GM12891 (cell line): ENCODE data around the gene POLD3.

Experiments used
- PAX5 ChIP-seq: IDR thresholded peaks from 2 replicates; pipeline ENCODE4 v1.6.1; 2011; ENCODE audit warnings: low read length, moderate library complexity, mild to moderate bottlenecking; ENCODE audit not compliant: insufficient read depth, severe bottlenecking
- POLR2A ChIP-seq: IDR thresholded peaks from 2 replicates; pipeline ENCODE4 v1.6.1; 2011; ENCODE audit warnings: low read depth, low read length, control low read depth
- POLR2AphosphoS5 ChIP-seq: IDR thresholded peaks from 2 replicates; pipeline ENCODE4 v1.6.1; 2011; ENCODE audit warnings: low read depth, low read length, control low read depth
- POU2F2 ChIP-seq: IDR thresholded peaks from 2 replicates; pipeline ENCODE4 v1.6.1; 2011; ENCODE audit warnings: low read depth, mild to moderate bottlenecking, control low read depth, low read length, moderate library complexity
- SPI1 ChIP-seq: IDR thresholded peaks from 2 replicates; pipeline ENCODE4 v1.6.1; 2011; ENCODE audit warnings: low read depth, low read length, control low read depth
- TAF1 ChIP-seq: IDR thresholded peaks from 2 replicates; pipeline ENCODE4 v1.6.1; 2011; ENCODE audit warnings: low read depth, low read length, control low read depth

- TF ChIP-seq POLR2A = no peak
- TF ChIP-seq POLR2AphosphoS5 = no peak
- no peak for TF ChIP-seq PAX5
- TF ChIP-seq TAF1 = no peak
- TF ChIP-seq POU2F2 = no peak
- TF ChIP-seq SPI1 = no peak
Observed at GRCh38 chr11:74672332-74672955, 80.1 kb downstream of the POLD3 start.
